Renal cortical epithelial cell (primary cell): ENCODE measurements around the gene ADGRA1. TPM values are rescaled to one million over a fixed set of nuclear protein-coding genes. Genes with fewer than 3 reads are reported as not detected.

Experiments
- DNase-seq: peaks from one replicate; pipeline ENCODE4 v3.0.0-alpha.2; 2011; ENCODE audit warnings: low read depth
- total RNA-seq: library from RNA; depleted of rRNA; stranded (reverse); fragments of >200 nt; gene quantifications from 2 replicates; pipeline ENCODE4 v1.2.3, GENCODE V29; 2014

Gene ADGRA1
- total RNA-seq, 1 donor from 2014 or later, result not detected

DNA sequence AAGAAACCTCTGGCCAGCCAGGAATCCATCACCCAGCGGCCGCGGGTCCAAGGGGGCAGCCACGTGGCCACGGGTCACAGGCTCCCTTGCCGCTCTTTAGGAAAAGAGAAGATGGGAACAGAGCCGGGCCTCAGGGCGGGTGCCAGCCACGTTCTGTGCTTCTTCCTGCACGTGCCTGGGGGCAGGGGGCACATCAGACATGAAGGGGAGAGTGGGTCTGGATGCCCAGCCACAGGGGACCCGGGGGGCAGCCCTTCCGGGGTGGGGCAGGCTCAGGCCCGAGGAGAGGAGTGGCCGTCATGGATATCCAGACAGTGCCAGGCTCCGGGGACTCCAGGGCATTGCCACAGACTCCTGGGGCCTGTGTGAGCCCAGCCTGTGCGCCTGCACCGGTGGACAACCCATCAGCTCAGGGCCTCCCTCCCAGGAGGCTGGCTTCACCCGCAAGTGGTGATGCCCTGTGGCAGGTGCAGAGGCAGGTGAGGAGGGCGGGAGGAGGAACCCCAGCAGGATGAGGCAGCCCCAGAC, 31.0 kb upstream of the ADGRA1 start:
- DNase-seq, result no peak

DNA sequence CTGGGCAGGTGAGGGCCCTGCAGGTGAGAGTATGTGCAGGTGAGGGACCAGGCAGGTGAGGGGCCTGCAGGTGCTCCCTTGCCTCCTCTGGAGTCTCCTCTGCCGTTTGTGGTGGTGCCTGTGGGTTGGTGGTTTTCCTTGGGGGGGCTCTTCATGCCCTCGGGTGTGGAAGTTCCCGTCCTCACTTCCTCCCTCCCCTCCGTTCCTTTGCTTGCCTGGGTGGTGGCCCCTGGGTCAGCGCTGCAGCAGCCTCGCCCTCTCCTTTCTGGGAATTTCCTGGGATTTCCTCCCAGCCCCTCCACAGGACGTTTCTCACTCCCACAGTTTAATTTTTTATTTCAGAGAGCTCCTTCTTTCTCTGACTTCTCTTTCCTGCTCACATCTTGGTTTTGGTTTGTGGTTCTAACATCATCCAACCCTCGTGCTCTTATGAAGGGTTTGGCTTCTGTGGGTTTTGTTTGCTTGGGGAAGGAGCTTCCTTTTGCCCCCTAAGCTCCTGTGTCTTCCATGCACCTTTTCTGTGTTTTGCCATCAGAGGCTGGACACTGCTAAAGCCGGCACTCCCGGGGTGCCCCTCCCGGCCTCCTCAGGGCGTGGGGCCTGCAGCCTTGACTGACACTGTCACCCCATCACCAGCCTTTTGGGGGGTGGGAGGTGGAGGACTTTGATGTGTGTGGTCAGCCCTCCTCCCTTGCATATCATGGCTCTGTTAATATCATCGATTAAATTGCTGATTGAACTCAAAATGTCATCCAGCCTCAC, 29.2 kb upstream of the ADGRA1 start:
- DNase-seq, result no peak

DNA sequence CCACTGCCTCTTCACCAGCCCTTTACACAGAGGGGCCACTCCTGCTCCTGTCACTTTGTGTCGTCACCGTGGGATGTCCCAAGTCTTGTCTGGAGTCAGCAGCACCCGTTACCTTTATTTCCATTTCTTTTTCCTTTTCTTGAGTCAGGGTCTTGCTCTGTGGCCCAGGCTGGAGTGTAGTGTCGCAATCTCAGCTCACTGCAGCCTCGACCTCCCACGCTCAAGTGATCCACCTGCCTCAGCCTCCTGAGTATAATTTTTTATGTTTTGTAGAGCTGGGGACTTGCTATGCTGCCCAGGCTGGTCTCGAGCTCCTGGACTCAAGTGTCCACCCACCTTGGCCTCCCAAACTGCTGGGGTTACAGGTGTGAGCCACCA, 28.6 kb upstream of the ADGRA1 start:
- no peak for DNase-seq

DNA sequence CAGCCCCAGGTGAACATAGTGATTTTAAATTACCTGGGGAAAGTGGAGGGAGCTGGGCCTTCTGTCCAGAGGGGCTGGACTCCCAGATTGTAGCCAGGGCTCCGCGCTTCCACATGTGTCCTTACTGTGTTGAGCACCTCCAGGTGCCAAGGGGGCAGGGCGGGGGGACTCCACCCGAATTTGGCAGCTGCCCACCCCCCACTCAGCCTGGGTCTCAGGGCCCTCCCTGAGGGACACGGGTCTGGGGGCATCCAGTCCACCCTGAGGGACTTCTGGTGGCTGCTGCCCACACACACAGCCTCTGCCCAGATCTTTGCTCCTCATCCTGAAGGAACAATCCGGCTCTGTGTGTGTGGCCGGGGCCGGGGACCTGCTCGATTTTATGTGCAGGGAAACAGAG, 28.2 kb upstream of the ADGRA1 start:
- no peak for DNase-seq

DNA sequence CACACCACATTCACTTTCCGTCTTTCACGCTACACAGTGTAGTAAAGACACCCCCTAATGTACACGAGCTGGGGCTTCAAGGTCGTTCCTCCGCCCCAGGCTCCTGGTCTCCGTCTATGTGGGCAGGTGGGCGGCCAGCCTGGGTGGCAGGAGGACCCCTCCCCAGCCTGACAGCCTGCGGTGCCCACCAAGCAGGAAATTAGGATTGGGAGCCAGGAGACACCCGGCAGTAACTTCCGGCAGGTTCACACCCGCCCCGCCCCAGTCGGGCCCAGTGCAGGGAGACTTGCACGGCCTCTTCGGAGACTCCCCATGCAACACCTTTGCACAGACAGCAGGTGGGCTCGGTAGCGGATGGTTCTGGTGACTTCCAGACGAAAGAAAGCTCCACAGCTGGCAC, 27.7 kb upstream of the ADGRA1 start:
- DNase-seq, result no peak

DNA sequence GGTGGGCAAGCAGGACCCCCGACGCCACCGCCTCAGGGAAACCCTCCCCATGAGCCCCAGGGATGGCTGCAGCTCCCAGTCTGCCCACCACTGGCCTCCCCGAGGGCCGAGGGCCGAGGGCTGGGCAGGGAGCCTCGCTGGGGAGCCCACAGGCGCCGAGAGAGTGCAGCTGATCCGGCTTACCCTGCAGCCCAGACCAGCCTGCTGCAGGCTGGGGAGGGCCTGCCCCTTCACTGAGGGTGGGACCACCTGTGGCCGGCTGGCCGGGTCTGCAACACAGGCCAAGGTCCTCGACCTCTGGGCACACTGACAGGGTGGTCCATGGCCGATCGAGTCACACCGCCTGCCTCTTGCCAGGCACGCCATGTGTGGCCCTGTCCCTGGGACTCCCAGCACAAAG, 27.3 kb upstream of the ADGRA1 start:
- DNase-seq, result no peak

DNA sequence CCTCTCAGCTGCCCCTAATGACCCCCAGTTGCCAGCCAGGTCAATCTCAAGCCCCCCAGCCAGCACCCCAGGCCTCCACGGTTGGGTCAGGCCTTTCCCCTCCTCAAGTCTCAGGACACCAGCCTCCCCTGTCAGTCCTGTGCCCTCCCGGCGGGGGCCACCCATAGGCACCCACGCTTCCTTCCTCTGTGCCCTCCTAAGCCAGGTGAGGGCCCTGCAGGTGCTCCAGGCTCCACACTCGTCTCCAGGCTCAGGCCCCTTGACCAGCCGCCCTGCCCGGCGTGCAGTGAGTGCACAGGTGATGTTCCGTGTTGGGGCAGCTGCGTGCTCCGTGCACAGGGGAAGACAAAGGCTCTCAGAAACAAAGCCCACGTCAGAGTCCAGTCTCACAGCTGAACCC, 26.8 kb upstream of the ADGRA1 start:
- DNase-seq, result no peak

DNA sequence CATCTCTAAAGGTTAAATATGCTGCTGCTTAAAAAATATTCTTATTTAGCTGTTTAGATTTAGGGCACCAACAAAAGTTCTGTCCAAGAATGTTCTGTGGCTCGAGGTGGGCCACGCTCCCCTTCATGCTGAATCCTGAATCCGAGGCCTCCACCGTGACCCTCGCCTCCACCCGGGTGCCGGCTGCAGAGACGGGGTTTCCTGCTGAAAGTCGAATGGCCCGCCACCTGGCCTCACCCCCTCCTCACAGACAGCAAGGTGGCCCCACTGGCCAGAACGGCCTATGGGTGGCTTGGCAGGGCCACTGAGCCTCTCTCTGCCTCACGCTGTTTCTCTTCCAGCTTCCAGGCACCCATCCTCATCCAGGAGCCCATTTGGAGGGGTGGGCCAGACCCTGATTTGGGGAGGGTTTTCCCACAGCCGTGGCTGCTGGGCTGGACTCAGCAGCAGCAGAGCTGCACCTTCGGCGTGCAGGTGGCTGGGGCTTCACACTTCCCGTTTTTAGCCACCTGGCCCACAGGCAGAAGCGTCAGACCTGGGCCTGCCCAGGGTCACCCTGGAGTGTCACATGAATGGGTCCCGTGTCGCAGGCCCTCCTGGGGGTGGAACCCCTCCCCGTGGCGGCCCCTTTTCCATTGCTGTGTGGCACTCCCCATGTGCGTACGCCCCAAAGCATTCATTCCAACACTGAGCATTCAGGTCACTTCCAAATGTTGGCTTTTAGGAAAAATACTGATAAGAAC, 26.3 kb upstream of the ADGRA1 start:
- DNase-seq, result no peak

DNA sequence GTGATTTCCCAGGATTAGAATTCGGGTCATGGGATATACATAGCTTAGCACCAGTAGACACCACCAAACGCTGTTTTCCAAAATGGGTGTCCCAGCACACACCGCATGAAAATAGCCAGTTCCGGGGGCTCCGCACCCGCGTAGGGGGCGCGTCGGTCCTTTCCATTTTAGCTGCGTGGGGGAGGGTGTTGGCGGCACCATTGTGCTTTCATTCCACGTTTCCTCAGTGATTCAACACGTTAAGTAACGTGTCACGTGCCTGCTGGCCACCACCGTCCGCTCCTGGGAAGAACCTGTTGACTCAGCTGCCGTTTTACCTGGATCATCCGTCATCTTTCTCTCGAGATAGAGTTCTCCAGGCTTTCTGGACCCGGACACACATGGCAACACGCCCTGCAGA, 25.6 kb upstream of the ADGRA1 start:
- no peak for DNase-seq

DNA sequence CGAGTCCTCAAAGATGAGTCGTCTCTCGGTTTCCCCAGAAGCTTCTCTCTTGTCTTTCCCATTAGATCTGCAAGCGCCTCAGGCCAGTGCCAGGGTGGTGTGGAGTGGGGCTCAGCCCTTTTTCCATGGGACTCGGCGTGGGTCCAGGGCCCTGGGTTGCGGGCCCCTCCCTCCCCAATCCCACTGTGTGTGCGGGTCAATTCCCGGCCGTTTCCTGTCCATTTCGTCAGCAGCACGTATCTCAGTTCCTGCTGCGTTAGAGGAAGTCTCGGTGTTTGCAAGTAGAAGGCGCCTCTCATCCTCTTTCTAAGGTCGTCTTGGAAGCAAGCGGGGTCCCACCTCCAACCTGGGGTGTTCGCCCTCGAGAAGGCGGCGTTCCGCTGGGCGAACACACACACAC, 25.1 kb upstream of the ADGRA1 start:
- DNase-seq, result no peak

DNA sequence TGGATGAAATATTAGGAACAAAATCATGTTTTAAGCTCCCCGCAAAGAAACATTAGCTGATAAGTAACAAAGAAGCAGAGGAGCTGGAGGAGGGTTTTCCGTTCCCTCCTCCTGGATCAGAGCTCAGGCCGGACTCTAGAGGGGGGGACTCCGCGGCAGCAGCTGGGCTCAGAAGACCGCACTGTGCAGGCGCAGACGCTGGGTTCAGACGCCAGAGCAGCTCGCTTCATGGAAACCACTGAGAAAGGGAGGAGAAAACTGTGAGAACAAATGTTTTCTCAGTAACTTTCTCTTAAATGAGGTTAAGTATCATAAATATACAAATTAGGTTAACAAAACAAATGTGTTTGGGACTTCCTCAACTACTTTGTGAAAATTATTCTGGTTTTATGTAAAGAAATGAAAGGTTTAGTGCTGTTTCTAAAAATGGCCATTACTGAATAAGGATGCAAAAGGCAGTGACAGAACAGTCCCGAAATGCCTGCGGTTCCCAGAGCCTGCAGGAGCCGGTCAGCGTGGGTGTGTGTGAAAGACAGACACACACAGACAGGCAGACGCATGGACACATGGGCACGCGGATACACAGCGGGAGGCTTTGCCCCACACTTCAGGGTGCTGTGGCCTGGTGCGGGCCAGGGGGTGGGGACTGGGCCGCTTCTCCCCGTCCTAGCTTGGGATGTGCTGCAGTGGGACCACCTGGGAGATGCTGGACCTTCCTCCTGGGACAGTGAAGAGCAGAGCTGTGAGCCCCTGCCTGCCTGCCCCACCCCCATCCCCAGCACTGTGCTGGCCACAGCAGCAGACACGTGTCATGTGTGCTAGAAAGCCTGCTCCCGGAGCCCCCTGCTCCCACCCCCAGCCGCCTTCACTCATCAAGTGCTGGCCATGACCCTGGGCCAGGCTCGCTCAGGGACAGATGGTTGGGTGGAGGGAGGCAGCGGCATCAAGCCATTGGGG, 20.3 kb upstream of the ADGRA1 start:
- DNase-seq, result no peak

DNA sequence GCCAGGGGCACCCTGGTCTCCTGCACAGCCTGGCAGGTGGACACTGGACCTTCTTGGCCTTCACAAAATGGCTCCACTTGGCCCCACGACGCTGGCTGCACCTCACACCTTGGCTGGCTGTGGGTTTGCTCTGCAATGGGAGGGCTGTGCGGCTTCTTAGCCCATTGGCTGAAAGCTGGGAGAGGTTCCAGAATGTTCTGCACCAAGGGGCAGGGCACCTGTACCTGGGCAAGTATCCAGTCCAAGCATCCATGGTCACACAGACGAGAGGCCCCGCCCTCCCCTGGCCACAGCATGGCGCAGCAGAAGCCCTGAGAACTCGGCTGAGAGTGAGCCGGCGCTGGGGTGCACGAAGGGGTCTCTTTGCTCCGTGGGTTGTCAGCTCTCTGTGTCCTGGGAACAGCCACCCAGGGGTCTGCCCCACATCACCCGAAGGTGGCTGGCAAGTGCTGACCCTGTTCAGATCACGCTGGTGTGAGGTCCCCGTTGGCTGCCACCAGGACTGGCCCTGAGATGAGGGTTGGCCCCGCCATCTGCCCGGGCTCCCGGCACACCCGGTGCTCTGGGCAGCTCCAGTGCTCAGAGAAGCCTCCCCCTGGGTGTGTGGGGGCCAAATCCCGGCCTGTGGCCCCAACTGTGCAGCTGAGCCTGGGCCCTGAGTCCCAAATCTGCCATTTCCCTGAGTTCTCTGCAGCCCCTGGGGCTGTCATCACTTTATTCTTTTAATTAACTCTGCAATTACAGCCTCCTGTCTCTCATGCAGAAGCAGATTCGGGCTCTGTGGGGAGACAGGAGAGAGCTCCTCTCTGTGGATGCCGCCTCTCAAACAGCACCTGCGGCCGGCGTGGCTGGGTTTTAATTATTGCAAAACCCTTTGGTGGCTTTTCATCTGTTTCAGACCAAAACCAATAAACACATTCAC, 19.4 kb upstream of the ADGRA1 start:
- DNase-seq, result no peak

DNA sequence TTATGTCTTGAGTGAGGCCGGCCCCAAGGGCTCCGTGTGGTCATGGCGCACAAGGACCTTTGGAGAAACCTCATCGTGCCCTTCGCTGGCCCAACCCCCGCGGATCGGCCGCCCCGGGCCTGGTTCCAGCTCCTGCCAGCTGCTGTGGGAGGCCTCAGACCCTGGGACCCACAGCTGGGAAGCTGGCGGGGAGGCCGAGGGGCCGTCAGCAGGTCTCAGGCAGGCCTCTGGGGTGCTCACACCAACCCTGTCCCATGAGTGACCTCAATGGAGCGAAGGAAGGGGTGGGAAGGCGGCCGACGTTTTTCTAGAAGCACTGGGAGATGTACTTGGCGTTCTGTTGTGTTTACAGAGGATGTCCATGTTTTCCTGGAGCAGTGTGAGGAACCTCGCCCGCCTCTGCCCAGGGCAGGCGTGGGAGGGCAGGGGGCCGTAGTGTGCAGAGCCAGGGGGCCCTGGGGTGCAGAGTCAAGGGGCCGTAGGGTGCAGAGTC, 18.6 kb upstream of the ADGRA1 start:
- no peak for DNase-seq

DNA sequence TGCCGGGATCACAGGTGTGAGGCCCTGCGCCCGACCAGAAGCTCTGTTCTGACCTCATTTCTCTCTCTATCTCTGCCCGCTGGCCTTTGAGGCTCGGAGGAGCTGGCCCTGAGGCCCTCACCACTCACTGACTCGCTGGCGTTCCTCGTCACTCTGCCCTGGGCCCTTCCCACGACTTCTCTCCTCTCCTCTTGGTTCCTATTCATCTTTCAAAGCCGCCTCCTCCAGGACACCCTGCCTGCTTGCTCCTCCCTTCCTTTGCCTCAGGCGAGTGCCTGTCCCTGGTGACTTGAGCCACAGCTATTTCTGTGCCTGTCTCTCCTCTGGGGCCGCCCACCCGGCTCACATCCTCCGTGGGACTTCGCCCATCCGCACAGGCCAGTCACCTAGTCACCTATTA, 17.3 kb upstream of the ADGRA1 start:
- no peak for DNase-seq

DNA sequence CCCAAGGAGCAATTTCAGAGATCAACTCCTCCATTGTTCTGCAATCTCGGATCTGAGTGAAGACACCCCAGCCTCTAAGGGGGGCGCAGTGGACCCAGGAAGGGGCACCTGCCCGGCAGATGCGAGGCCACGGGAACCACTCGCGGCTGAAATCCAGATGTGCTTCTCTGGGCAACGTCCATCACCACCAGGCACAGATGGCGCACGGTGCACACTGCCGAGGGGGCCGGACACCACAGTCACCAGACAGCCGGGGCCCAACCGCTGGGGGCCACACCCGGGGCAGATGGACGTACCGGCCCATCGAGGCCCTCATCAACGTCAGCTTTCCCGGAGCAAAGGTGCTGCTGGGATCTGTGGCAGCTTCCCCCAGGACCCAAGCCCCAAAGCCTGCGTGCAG, 16.9 kb upstream of the ADGRA1 start:
- no peak for DNase-seq

DNA sequence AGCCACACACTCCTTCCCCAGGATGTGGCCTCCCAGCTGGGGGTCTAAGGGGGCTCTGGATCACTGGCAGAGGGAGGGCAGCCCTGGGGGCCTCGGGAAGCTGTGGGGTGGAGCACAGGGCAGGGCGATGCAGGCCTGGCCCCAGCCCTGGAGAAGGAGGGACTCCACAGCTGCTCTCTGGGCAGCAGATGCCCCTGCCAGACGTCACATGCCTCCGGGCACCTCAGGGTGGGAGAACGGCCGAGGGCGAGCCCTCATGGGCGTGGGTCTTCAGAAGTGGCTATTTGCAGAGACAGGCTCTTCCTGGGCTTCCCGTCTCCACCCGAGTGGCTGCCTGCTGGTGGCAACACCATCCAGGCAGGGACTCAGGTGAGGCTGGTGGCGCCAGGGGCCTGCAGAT, 16.0 kb upstream of the ADGRA1 start:
- no peak for DNase-seq

DNA sequence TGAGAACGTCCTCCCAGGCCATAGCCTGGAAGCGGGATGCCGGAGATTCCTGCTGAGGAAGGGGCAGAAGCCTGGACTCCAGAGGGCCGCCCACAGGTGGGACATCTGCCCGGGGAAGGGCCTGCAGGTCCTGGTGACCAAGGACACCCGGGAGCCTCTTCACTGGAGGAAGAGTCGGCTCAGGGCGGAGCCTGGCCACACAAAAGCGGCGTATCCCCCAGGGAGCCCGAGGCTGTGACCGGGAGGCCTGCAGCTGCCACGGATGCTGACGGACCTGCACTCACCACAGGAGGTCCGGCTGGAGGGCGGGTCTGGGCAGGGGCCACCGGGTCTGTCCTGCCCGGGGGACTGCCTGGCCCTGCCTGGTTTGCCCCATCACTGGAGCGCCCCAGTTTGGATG, 15.5 kb upstream of the ADGRA1 start:
- DNase-seq, result no peak

DNA sequence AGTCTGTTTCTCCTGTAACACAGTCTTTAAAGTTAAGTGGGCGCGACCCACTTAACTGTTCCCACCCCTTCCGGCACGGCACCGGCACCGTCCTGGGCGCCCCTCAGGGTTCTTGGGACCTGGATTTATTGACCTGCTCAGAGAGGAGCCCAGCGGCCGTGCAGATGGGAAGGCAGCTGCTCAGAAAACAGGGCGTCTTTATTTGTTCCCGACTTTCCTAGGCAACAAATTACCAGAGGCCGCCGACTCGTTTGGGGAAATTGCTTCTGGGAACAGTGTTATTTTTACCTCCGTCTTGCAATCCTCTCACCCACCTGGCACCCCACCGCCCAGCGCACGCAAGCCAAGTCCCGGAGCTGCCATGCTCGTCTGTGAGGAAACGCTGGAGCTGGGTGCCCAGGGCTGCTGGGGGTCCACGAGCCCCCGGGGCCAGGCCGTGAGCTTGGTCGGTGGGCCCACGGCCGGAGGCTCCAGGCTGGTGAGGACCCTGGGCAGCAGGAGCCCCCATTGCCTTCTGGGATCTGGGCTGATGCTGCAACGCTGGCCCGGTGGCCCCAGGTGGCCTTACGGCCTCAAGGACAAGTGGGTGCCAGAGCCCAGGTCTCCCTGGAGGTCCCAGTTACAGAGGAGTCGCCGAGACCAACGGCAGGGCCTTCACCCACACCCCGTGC, 14.9 kb upstream of the ADGRA1 start:
- DNase-seq, result no peak

DNA sequence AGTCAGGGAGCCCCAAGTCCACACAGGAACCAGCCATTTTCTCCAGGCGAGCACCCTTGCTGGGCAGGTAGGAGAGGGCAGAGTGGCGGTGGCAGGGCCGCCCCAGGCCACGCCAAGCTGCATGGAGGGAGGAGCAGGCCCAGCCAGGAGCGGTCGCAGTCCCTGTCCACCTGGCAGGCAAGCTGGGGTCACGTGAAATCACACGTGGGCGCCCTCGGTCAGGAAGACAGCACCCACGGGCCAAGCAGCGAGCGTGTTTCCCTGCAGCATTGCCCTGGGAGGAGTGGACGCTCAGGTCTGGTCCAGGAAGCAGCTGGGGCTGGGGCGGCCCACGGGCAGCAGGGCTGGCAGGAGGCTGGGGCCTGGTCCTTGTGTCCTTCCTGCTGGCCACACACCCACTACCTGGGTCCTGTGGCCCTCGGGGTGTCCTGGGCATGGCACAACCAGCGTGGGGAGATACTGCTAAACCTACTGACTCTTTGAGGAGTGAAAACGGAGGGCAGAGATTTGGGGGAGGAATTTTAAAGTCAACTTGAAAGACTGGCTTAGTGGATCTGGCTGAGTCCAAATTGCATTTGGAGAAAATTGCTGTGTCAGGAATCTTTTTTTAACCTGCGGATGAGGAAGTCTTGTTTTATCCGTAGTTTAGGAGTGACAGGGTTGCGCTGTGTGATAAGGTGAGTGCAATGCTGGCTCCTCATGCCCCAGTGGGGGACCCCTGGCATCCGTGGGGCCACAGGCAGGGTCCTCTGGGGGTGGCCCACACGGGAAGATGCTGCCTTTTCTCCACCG, 12.2 kb upstream of the ADGRA1 start:
- DNase-seq, result no peak
